Testis (tissue), 2 donors: Measurements from ENCODE around the gene ANKRD13C.

Source experiments
- POLR2A ChIP-seq: fragments of 450-650 bp; IDR thresholded peaks from one replicate; pipeline ENCODE4 v1.6.1; 2017; ENCODE audit warnings: antibody characterized with exemption, mild to moderate bottlenecking, moderate library complexity
- TF ChIP-seq, protein P1 (sequence below), 3 experiments: fragments of 450-650 bp in 2 of 3; fragments of 200-600 bp in 1 of 3; sonication (generic) in 1 of 3; IDR thresholded peaks; one replicate each; pipeline ENCODE4 v1.5.1; 2016 to 2019; ENCODE audit warnings: antibody characterized with exemption in 3 of 3, mild to moderate bottlenecking in 2 of 3, moderate library complexity in 1 of 3

DNA sequence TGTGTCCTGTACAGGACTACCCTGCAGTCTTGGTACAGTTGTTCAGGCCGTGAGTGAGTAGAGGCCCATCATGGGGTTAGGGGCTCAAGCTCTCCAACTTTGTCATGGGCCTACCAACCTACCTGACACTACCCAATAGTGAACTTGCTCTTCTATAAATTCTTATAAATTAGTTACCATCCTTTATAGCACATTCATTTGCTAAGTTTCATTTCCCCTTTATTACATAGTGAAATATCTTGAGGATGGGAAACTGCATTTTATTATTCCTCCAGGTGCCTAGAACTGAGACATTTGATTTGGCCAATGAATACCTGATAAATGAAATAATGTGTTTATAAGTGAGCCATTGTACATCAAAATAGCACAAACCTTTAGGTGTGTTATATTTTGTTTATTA lies 47.5 kb upstream of the ANKRD13C start:
- TF ChIP-seq POLR2A, result no peak
- TF ChIP-seq, protein P1, sequence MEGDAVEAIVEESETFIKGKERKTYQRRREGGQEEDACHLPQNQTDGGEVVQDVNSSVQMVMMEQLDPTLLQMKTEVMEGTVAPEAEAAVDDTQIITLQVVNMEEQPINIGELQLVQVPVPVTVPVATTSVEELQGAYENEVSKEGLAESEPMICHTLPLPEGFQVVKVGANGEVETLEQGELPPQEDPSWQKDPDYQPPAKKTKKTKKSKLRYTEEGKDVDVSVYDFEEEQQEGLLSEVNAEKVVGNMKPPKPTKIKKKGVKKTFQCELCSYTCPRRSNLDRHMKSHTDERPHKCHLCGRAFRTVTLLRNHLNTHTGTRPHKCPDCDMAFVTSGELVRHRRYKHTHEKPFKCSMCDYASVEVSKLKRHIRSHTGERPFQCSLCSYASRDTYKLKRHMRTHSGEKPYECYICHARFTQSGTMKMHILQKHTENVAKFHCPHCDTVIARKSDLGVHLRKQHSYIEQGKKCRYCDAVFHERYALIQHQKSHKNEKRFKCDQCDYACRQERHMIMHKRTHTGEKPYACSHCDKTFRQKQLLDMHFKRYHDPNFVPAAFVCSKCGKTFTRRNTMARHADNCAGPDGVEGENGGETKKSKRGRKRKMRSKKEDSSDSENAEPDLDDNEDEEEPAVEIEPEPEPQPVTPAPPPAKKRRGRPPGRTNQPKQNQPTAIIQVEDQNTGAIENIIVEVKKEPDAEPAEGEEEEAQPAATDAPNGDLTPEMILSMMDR (IDR thresholded peaks at IDR 0.05), result no peak
